ENCODE measurements around the gene DMTF1. TPM values are rescaled to one million over a fixed set of nuclear protein-coding genes. Genes with fewer than 3 reads are reported as not detected.

DMTF1 gene
- total RNA-seq, 2 experiments from 2014 or later = 68.0 to 69.3 TPM

Other genes starting within 250 kb of the DMTF1 start
- gene ELAPOR2, start 92.8 kb upstream of the DMTF1 start, total RNA-seq = 1 to 10 TPM; 2.3 to 2.7 TPM
- gene TMEM243, start 67.3 kb downstream of the DMTF1 start, total RNA-seq = 10 to 100 TPM; 70.1 to 72.9 TPM
- gene CROT, start 193.2 kb downstream of the DMTF1 start, total RNA-seq = 1 to 10 TPM; 7.3 to 8.6 TPM